GM12892 (cell line): ENCODE results near the gene FGF8.

Experiments
- POLR2A ChIP-seq: IDR thresholded peaks from 2 replicates; pipeline ENCODE4 v1.6.1; 2011; ENCODE audit warnings: low read depth, low read length, control low read depth
- POLR2AphosphoS5 ChIP-seq: IDR thresholded peaks from 2 replicates; pipeline ENCODE4 v1.6.1; 2011; ENCODE audit warnings: low read depth, low read length, control low read depth
- TAF1 ChIP-seq: IDR thresholded peaks from 2 replicates; pipeline ENCODE4 v1.6.1; 2011; ENCODE audit warnings: low read depth, mild to moderate bottlenecking, control low read depth, low read length, borderline replicate concordance

- TF ChIP-seq POLR2A (no peak), POLR2AphosphoS5 (no peak), TAF1 (no peak)
Observed at GRCh38 chr10:101780187-101780817, 4.4 kb upstream of the FGF8 start.
